ENCODE data around the gene GGT1. TPM values are rescaled to one million over a fixed set of nuclear protein-coding genes. Genes with fewer than 3 reads are reported as not detected.
"Not testable (repeated sequence)": the region's sequence is repeated elsewhere in the genome, so short reads cannot be mapped to it uniquely, and the experiment has no call there.

The GGT1 gene
- total and polyA plus RNA-seq, 2 of the 8 experiments (the other 6 are each of a cell fraction or from before 2014, with no cell fraction given), result 14.4 to 29.2 TPM

DNA sequence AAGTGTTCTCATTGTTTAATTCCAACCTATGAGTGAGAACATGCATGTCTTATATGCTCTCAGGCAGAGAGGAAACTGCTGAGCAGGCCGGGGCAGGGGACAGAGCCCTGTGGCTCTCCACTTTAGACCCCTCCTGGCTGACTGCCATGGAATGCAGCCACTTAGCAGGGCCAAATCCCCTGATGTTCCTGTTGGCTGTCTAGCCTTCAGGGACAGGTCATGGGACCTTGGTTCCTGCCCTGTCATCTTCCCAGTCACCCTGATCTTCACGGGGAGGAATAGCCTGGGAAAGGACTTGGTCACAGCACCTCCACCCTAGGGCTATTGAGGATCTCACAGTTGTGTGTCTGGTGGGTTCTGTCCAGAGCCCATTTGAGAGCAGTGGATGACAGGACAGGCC lies 3.3 kb downstream of the GGT1 start:
- H3K27ac ChIP-seq (ENCODE audit: low read depth, low read length); H4K5ac ChIP-seq (ENCODE audit: insufficient read length, low read depth, low read length): not testable (repeated sequence)

DNA sequence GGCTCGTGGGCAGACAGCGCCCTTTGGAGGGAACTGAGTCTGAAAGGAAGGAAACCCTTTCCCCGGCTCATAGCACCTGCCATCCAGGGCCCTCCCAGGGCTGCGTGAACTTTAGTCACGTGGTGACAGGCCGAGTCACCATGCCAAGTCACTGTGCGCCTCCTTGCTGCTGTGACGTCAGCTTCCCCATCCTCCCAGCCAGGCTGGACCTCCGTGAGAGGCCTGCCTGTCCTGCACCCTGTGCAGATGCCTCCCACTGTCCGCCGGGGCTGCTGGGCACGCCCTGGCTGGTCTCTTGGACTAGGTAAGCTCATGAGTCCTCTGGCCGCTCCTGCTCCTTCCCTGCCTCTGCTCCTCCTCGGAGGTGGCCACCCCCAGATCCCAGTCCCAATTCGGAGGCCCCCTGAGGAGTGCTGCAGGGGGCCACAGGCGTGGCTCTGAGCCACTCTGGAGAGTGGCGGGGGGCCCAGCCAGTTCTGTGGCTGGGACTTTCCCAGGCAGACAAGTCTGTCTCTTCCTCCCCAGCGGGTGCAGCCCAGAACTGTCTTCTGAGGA lies 4.5 kb downstream of the GGT1 start:
- not testable (repeated sequence) for H4K8ac ChIP-seq (ENCODE audit: extremely low read depth, insufficient read depth, low read length); H2AFZ ChIP-seq (ENCODE audit: low read length); H3K4me2 ChIP-seq (ENCODE audit: insufficient read depth in 1 of 2, low read depth in 2 of 2, low read length in 2 of 2); H3K27me3 ChIP-seq (replicated peaks in 1 of 4; ENCODE audit: control insufficient read depth in 3 of 4, extremely low read depth in 1 of 4, insufficient read depth in 3 of 4, low read length in 3 of 4); H3K56ac ChIP-seq (replicated peaks; ENCODE audit: insufficient read length, low read depth, low read length); H2BK15ac ChIP-seq (ENCODE audit: low read length); H3K79me1 ChIP-seq (ENCODE audit: low read depth, low read length); H3K18ac ChIP-seq (ENCODE audit: extremely low read depth, low read length); H3K9me3 ChIP-seq (ENCODE audit: insufficient read depth in 2 of 2, low read depth in 1 of 2, low read length in 1 of 2); H4K91ac ChIP-seq (replicated peaks; ENCODE audit: insufficient read length, low read length); H3K23me2 ChIP-seq (ENCODE audit: low read depth, low read length); H3K79me2 ChIP-seq (ENCODE audit: control insufficient read depth in 1 of 2, insufficient read depth in 2 of 2, low read length in 2 of 2); H3K14ac ChIP-seq (ENCODE audit: insufficient read length); H4K5ac ChIP-seq (ENCODE audit: insufficient read length, low read depth, low read length); H3K4me3 ChIP-seq (ENCODE audit: extremely low read depth in 1 of 4, insufficient read depth in 2 of 4, low read depth in 3 of 4, low read length in 4 of 4); H3K4ac ChIP-seq (replicated peaks; ENCODE audit: insufficient read length, low read depth, low read length); H3K23ac ChIP-seq (ENCODE audit: insufficient read length); H2BK120ac ChIP-seq (replicated peaks; ENCODE audit: low read depth, low read length); H3K36me3 ChIP-seq (ENCODE audit: control insufficient read depth in 2 of 4, insufficient read depth in 4 of 4, low read length in 3 of 4); H3K27ac ChIP-seq (ENCODE audit: low read depth, low read length); H2BK20ac ChIP-seq (ENCODE audit: low read length); H2AK5ac ChIP-seq (ENCODE audit: low read depth, low read length); FAIRE-seq; H3K9ac ChIP-seq (replicated peaks in 1 of 4; ENCODE audit: extremely low read depth in 1 of 4, low read depth in 3 of 4, low read length in 3 of 4); H4K20me1 ChIP-seq (replicated peaks in 1 of 2; ENCODE audit: control insufficient read depth in 1 of 2, insufficient read depth in 2 of 2, low read length in 2 of 2); H3K4me1 ChIP-seq (replicated peaks in 1 of 4; ENCODE audit: control insufficient read depth in 3 of 4, insufficient read depth in 4 of 4, low read length in 3 of 4); H2BK12ac ChIP-seq (ENCODE audit: low read depth, low read length)
- WGBS, 2 experiments (ENCODE audit: extremely low coverage in 1 of 2, insufficient coverage in 1 of 2, insufficient read length in 1 of 2, insufficient replicate concordance in 2 of 2, low coverage in 1 of 2, low lambda C conversion rate in 2 of 2, missing lambda C conversion rate in 1 of 2), result 88% methylated on average over 17 of the region's 18 CpGs; no CpG with 5 or more reads in 1 of the 2 experiments
- H2BK5ac ChIP-seq (ENCODE audit: low read depth, low read length), result 0 out of 2 replicates have a peak overlapping the region, but pooled peaks have one; percentile 60
- ChIA-PET POLR2A (ENCODE audit: partially characterized antibody) (interaction anchor here (1.0 kb wide), 1 partner anchor 24 kb away, joined by 3 read pairs; no protein-coding TSS in a partner anchor), CTCF (ENCODE audit: partially characterized antibody) (interaction anchor here (1.3 kb wide), 1 partner anchor 23 kb away, joined by 3 read pairs; no protein-coding TSS in a partner anchor)
- peak in 1 of 2 experiments; percentile 45 for DNase-seq (ENCODE audit: low read depth in 1 of 2, low spot score in 2 of 2)

More for the DNA sequence above, 3.3 kb downstream of the GGT1 start:
- H3K23me2 ChIP-seq (ENCODE audit: low read depth, low read length); H3K56ac ChIP-seq (replicated peaks; ENCODE audit: insufficient read length, low read depth, low read length); H3K36me3 ChIP-seq (ENCODE audit: control insufficient read depth in 2 of 4, insufficient read depth in 4 of 4, low read length in 3 of 4); POLR2A ChIA-PET (ENCODE audit: partially characterized antibody); H3K4me2 ChIP-seq (ENCODE audit: insufficient read depth in 1 of 2, low read depth in 2 of 2, low read length in 2 of 2); H4K8ac ChIP-seq (ENCODE audit: extremely low read depth, insufficient read depth, low read length); H2AFZ ChIP-seq (ENCODE audit: low read length); H3K27me3 ChIP-seq (replicated peaks in 1 of 4; ENCODE audit: control insufficient read depth in 3 of 4, extremely low read depth in 1 of 4, insufficient read depth in 3 of 4, low read length in 3 of 4); H2AK5ac ChIP-seq (ENCODE audit: low read depth, low read length); H3K14ac ChIP-seq (ENCODE audit: insufficient read length); H3K23ac ChIP-seq (ENCODE audit: insufficient read length); H2BK12ac ChIP-seq (ENCODE audit: low read depth, low read length); FAIRE-seq; H4K91ac ChIP-seq (replicated peaks; ENCODE audit: insufficient read length, low read length); H3K4ac ChIP-seq (replicated peaks; ENCODE audit: insufficient read length, low read depth, low read length); H3K4me3 ChIP-seq (ENCODE audit: extremely low read depth in 1 of 4, insufficient read depth in 2 of 4, low read depth in 3 of 4, low read length in 4 of 4); H2BK15ac ChIP-seq (ENCODE audit: low read length); H3K79me1 ChIP-seq (ENCODE audit: low read depth, low read length); H4K20me1 ChIP-seq (replicated peaks in 1 of 2; ENCODE audit: control insufficient read depth in 1 of 2, insufficient read depth in 2 of 2, low read length in 2 of 2); H2BK120ac ChIP-seq (replicated peaks; ENCODE audit: low read depth, low read length); CTCF ChIA-PET (ENCODE audit: partially characterized antibody); H2BK5ac ChIP-seq (ENCODE audit: low read depth, low read length); H3K79me2 ChIP-seq (ENCODE audit: control insufficient read depth in 1 of 2, insufficient read depth in 2 of 2, low read length in 2 of 2); H2BK20ac ChIP-seq (ENCODE audit: low read length); H3K18ac ChIP-seq (ENCODE audit: extremely low read depth, low read length); H3K9ac ChIP-seq (replicated peaks in 1 of 4; ENCODE audit: extremely low read depth in 1 of 4, low read depth in 3 of 4, low read length in 3 of 4); H3K9me3 ChIP-seq (ENCODE audit: insufficient read depth in 2 of 2, low read depth in 1 of 2, low read length in 1 of 2); H3K4me1 ChIP-seq (replicated peaks in 1 of 4; ENCODE audit: control insufficient read depth in 3 of 4, insufficient read depth in 4 of 4, low read length in 3 of 4): not testable (repeated sequence)
- peak in 1 of 2 experiments; percentile 50 for DNase-seq (ENCODE audit: low read depth in 1 of 2, low spot score in 2 of 2)
- WGBS, 2 experiments (ENCODE audit: extremely low coverage in 1 of 2, insufficient coverage in 1 of 2, insufficient read length in 1 of 2, insufficient replicate concordance in 2 of 2, low coverage in 1 of 2, low lambda C conversion rate in 2 of 2, missing lambda C conversion rate in 1 of 2), result 100% methylated on average over 2 of the region's 2 CpGs; no CpG with 5 or more reads in 1 of the 2 experiments

Data from H1 (cell line).